IPS-NIHi11 (cell line): ENCODE results near the gene SPATA31C2.
A peak's percentile ranks its signal among the peaks of the same experiment; 100 is the strongest.
"Not testable (repeated sequence)": the region's sequence is repeated elsewhere in the genome, so short reads cannot be mapped to it uniquely, and the experiment has no call there.

ENCODE experiments used
- DNase-seq: peaks from one replicate; pipeline ENCODE4 v3.0.0; 2012; ENCODE audit warnings: mixed read lengths, low spot score

Gene SPATA31C2

DNA sequence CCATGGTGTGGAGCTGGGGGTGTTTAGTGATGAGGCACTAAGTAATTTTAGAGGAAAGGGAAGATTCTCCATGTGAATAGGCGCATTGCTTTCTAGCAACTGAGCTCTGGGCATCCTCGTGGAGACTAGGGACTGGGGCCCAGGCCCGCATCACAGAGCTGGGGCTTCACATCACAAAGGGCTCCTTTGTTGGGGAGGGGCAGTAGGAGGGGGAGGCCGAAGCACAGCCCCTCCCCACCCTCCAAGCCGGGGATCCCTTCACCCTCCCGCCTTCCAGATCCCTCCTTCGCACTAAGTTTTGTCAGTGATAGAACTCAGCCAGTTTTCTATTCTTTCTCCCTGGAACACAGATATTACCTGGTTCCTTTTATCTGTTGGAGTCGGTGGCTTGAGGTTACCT is at the start of gene SPATA31C2:
Gene SPATA31C2 (minus strand): TSS at position 101 of the 400 bp plus-strand sequence. CDS start 29 bp downstream, at position 72.
- DNase-seq, result not testable (repeated sequence)

- DNase-seq, result no peak
These were observed 49.4 kb upstream of the SPATA31C2 start for GRCh38 chr9:88187631-88188030.

DNA sequence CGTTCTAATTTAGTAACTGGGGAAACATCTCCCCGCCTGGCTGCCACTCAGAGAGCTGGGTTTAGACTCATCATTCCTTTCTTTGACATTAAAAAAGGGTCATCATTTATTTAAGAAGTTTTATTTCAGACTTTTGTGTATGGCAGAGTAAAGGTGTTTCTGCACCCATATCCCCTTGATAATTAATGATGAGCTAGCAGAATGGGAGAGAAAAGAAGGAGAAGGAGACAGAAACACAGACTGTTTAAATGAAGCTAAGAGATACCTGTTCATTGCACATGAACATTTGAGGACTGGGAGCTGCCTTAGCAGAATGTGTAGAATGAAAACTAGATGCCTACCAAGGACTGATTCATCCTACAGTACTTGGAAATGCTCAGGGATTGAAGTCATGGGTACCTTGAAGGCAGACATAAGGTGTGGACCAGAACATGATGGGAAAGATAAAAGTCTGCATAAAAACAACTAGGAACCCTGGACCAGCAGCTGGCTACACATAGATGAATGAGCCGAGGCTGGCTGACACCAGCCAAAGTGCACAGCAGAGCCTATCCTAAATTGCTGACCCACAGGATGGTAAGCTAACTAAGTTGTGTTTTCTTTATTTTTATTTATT is 48.3 kb upstream of the SPATA31C2 start:
- no peak for DNase-seq

DNA sequence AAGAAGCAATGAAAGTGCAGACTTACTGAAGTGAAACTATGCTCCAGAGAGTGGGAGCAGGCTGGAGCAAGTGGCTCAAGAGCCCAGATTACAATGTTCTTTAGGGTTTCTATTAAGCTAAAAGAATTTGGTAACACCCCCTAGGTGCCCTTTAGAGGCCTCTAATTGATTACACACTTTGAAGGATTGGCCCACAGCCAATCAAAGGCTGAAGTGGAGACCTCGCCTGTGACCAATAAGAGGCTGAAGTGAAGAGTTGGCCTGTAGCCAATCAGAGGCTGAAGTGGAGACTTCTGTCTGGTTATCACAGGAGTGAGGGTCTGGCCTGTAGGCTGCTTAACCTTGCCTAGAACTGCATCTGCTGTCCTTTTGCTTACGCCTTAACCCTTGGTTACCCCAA is 46.7 kb upstream of the SPATA31C2 start:
- DNase-seq, result no peak

GRCh38 chr9:88183798-88184495 is 45.7 kb upstream of the SPATA31C2 start:
- DNase-seq, result no peak

GRCh38 chr9:88182501-88182900 is 44.2 kb upstream of the SPATA31C2 start:
- no peak for DNase-seq

- DNase-seq, result no peak
These were observed 41.9 kb upstream of the SPATA31C2 start for GRCh38 chr9:88180081-88180765.

DNA sequence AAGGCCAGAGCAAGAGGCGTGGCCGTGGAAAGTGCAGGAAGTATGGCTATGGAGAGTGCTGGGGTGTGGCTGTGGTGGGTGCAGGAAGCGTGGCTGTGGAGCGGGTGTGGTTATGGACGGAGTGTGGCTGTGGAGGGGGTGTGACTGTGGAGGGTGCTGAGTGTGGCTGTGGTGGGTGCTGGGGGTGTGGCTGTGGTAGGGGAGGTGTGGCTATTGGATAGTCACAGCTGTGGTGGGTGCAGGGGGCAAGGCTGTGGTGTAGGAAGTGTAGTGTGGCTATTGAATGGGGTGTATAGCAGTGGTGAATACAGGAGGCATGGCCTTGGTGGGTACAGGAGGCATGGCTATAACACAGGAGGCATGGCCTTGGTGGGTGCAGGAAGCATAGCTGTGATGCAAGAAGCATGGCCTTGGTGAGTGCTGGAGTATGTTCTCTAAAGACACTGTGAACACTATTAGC is 40.8 kb upstream of the SPATA31C2 start:
- no peak for DNase-seq

- no peak for DNase-seq
These were observed 40.4 kb upstream of the SPATA31C2 start for GRCh38 chr9:88178641-88179040.

- DNase-seq, result no peak
These were observed 39.1 kb upstream of the SPATA31C2 start for GRCh38 chr9:88177371-88177770.

GRCh38 chr9:88174324-88174723 is 36.0 kb upstream of the SPATA31C2 start:
- no peak for DNase-seq

DNA sequence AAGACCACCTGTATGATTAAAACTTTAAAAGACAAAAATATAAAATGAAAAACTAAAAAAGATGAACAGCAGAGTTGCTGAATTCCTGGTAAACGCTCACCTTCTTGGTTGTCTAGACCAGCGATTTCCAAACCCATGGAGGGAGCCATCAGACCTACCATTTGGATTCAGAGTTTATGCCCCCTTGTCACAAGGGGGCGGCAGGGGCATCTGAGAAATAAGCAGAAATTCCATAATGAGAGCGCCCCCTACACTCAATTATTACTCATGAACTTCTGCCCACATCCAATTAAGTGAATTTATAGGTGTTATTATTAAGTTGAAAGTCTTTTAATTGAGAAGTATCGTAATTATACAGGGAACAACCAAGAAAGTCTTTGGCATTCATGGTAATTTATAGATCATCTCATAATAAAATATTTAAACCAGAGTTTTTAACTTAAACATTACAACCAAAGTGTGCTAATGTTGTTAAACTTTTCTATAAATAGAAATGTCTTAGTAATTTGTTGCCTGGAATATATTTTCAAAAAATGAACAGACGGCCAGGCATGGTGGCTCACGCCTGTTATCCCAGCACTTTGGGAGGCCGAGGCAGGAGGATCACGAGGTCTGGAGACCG is 35.2 kb upstream of the SPATA31C2 start:
- DNase-seq, result peak; percentile 66

DNA sequence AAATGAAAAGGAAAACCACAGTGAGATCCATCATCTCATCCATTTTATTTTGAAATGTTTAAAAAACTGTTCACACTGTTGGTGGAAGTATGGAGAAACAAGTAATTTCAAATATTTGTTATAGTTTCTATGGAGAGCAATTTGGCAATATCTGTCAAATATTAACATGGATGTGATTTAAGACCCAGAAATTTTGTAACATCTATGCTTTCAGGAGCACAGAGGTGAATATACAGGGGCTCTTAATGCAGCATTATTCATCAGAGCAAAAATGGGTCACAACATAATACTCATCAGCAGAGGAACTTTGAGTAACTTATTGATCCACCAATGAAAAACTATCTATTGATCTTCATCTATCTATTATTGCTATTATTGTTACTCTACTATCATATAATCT is 31.4 kb upstream of the SPATA31C2 start:
- DNase-seq, result no peak

GRCh38 chr9:88168564-88168963 is 30.3 kb upstream of the SPATA31C2 start:
- no peak for DNase-seq

DNA sequence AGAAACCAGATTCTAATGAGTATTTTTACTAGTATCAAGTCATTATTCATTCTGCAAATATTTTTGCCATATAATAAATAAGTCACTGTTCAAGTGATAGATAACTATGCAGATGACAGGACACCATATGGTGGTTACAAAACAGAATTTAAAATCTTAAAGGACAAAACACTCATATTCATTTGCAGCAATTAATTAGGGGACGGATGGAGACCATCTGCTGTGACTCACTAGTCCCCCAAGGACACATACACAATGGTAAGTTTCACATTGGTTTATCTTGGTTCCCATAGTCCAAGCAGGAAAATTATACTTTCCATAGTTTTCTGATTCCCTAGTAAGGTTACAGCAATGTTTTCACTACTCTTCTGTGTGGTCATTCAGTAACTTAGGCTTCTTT is 28.4 kb upstream of the SPATA31C2 start:
- no peak for DNase-seq

DNA sequence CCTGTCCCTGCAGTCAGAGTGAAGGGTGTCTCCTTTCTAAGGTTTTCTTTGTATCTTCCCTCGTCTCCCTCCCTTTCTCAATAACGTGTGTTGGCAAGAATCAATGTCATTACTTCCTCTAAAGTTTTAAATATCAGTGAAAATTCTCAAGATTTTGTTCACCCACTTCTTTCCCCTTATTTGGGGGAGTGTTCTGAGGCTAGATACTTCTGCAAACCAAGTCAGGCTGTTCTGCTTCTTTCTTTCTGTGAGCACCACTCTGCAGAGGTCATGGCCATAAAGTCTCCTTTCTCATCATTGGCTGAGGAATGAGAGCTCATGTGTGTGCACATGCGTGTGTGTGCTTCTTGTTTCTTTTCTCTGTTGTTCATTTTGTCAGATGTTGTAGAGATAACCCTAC is 26.6 kb upstream of the SPATA31C2 start:
- no peak for DNase-seq

DNA sequence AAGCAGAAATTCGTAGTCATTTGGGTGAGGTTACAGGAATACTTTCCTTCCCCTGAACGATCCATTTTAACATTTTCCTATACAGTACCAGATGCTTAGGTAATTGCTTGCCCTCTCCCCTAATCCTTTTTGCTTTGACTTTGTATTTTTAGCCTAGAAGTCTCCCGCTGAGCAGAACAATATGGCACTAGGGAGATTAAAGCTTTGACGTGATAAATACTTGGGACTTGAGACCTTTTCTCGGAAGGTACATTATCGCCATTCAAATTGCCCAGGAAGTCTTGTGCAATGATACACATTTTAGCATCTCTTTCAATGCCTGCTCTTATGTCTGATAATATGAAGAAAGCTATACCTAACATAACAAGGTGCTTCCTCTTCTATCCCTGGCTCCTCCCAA is 22.9 kb upstream of the SPATA31C2 start:
- peak; percentile 21 for DNase-seq

- no peak for DNase-seq
These were observed 5.8 kb upstream of the SPATA31C2 start for GRCh38 chr9:88143957-88144625.

DNA sequence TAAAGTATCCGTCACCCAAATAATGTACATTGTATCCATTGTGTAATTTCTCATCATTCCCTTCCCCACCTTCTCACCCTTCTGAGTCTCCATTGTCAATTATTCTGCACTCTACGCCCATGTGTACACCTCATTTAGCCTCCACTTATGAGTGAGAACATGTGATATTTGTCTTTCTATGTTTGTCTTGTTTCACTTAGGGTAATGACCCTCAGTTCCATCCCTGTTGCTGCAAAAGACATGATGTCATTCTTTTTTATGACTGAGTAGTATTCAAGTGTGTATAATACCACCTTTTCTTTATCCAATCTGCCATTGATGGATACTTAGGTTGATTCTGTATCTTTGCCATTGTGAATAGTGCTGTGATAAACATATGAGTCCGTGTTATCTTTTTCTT is 4.9 kb upstream of the SPATA31C2 start:
- DNase-seq, result no peak

GRCh38 chr9:88133552-88133951 is 4.7 kb downstream of the SPATA31C2 start:
- not testable (repeated sequence) for DNase-seq

GRCh38 chr9:88129556-88129955 is 8.7 kb downstream of the SPATA31C2 start:
- DNase-seq, result not testable (repeated sequence)

- not testable (repeated sequence) for DNase-seq
These were observed 10.5 kb downstream of the SPATA31C2 start for GRCh38 chr9:88127700-88128300.
